Fibroblast of skin of back (primary cell): Measurements from ENCODE around the gene SLC38A9.

Experiments
- DNase-seq: peaks from one replicate; pipeline ENCODE4 v3.0.0-alpha.2; 2013

The SLC38A9 gene

GRCh38 chr5:55608595-55609349 is 103.4 kb downstream of the SLC38A9 start:
- DNase-seq, result no peak

- DNase-seq, result peak; percentile 54
Measured at GRCh38 chr5:55607309-55607708, 104.8 kb downstream of the SLC38A9 start.

GRCh38 chr5:55604611-55605067 is 107.5 kb downstream of the SLC38A9 start:
- peak; percentile 80 for DNase-seq

- DNase-seq, result peak; percentile 73
Measured at GRCh38 chr5:55603922-55604321, 108.2 kb downstream of the SLC38A9 start.

- no peak for DNase-seq
Measured at GRCh38 chr5:55601628-55602027, 110.5 kb downstream of the SLC38A9 start.

- DNase-seq, result peak; percentile 96
Measured at GRCh38 chr5:55601204-55601618, 110.9 kb downstream of the SLC38A9 start.

- DNase-seq, result peak; percentile 50
Measured at GRCh38 chr5:55600497-55601203, 111.5 kb downstream of the SLC38A9 start.

- no peak for DNase-seq
Measured at GRCh38 chr5:55600086-55600485, 112.0 kb downstream of the SLC38A9 start.

GRCh38 chr5:55599148-55600050 is 112.7 kb downstream of the SLC38A9 start:
- no peak for DNase-seq

GRCh38 chr5:55597014-55597981 is 114.8 kb downstream of the SLC38A9 start:
- DNase-seq, result peak; percentile 86

- DNase-seq, result peak; percentile 41
Measured at GRCh38 chr5:55594671-55595070, 117.5 kb downstream of the SLC38A9 start.

- no peak for DNase-seq
Measured at GRCh38 chr5:55593115-55593472, 119.0 kb downstream of the SLC38A9 start.

GRCh38 chr5:55592388-55593114 is 119.6 kb downstream of the SLC38A9 start:
- no peak for DNase-seq

GRCh38 chr5:55591686-55592085 is 120.4 kb downstream of the SLC38A9 start:
- DNase-seq, result no peak

GRCh38 chr5:55585206-55585610 is 126.9 kb downstream of the SLC38A9 start:
- no peak for DNase-seq

- no peak for DNase-seq
Measured at GRCh38 chr5:55584398-55585205, 127.5 kb downstream of the SLC38A9 start.

- no peak for DNase-seq
Measured at GRCh38 chr5:55583578-55583977, 128.5 kb downstream of the SLC38A9 start.

GRCh38 chr5:55582256-55582655 is 129.9 kb downstream of the SLC38A9 start:
- no peak for DNase-seq

- DNase-seq, result no peak
Measured at GRCh38 chr5:55580042-55580441, 132.1 kb downstream of the SLC38A9 start.

GRCh38 chr5:55578771-55579170 is 133.4 kb downstream of the SLC38A9 start:
- DNase-seq, result peak; percentile 40
